ENCODE measurements around the gene PUS1. TPM values are rescaled to one million over a fixed set of nuclear protein-coding genes. Genes with fewer than 3 reads are reported as not detected.

PUS1 gene
- total RNA-seq, 4 donors from 2014 or later = 10.4 to 29.0 (median 12.2) TPM

GRCh38 chr12:131913666-131914065 lies 15.4 kb upstream of the PUS1 start:
- in situ Hi-C loops (cut with MboI; ENCODE audit: low sequenced_read_pairs in 4 of 4) = no loop called here
- Histone ChIP-seq H3K27ac (no peak overlapping the region), H3K36me3 (peaks cover 2 to 86% of the 10 kb centered on the region in 2 donors), H3K4me1 (peaks cover 0 to 6% of the 10 kb centered on the region in 2 donors), H3K4me3 (no peak overlapping the region), H3K27me3 (no peaks in the 10 kb centered on the region), H3K9me3 (no peaks in the 10 kb centered on the region)
- ATAC-seq (no peak), DNase-seq (no peak)
- intact Hi-C loops (cut with DNase I; ENCODE audit: low total_unique reads) = no loop called here
- TF ChIP-seq POLR2A (IDR thresholded peaks at IDR 0.05) (no peak), CTCF (IDR thresholded peaks at IDR 0.05 in 4 of 5, conservative IDR thresholded peaks at IDR 0.05 in 1 of 5) (no peak)

- Histone ChIP-seq H3K27ac (no peak overlapping the region), H3K4me3 (no peak overlapping the region), H3K36me3 (peaks cover 2 to 83% of the 10 kb centered on the region in 2 donors), H3K27me3 (no peaks in the 10 kb centered on the region), H3K9me3 (no peaks in the 10 kb centered on the region), H3K4me1 (peaks cover 0 to 6% of the 10 kb centered on the region in 2 donors)
- ATAC-seq (no peak), DNase-seq (no peak)
- in situ Hi-C loops (cut with MboI; ENCODE audit: low sequenced_read_pairs in 4 of 4) (no loop called here), intact Hi-C loops (cut with DNase I; ENCODE audit: low total_unique reads) (no loop called here)
- no peak for TF ChIP-seq CTCF (IDR thresholded peaks at IDR 0.05 in 4 of 5, conservative IDR thresholded peaks at IDR 0.05 in 1 of 5)
- no peak for TF ChIP-seq POLR2A (IDR thresholded peaks at IDR 0.05)
Measured at GRCh38 chr12:131914179-131914702, 14.8 kb upstream of the PUS1 start.

- intact Hi-C loops (cut with DNase I; ENCODE audit: low total_unique reads) = no loop called here
- peaks cover 2 to 83% of the 10 kb centered on the region in 2 donors for H3K36me3 ChIP-seq
- H3K27me3 ChIP-seq = no peaks in the 10 kb centered on the region
- no peak for ATAC-seq
- H3K9me3 ChIP-seq = no peaks in the 10 kb centered on the region
- DNase-seq = no peak
- TF ChIP-seq POLR2A (IDR thresholded peaks at IDR 0.05) (no peak), CTCF (IDR thresholded peaks at IDR 0.05 in 4 of 5, conservative IDR thresholded peaks at IDR 0.05 in 1 of 5) (no peak)
- peaks cover 0 to 6% of the 10 kb centered on the region in 2 donors for H3K4me1 ChIP-seq
- no peak overlapping the region for H3K27ac ChIP-seq
- in situ Hi-C loops (cut with MboI; ENCODE audit: low sequenced_read_pairs in 4 of 4) = no loop called here
- no peak overlapping the region for H3K4me3 ChIP-seq
Measured at GRCh38 chr12:131915000-131915689, 13.9 kb upstream of the PUS1 start.

DNA sequence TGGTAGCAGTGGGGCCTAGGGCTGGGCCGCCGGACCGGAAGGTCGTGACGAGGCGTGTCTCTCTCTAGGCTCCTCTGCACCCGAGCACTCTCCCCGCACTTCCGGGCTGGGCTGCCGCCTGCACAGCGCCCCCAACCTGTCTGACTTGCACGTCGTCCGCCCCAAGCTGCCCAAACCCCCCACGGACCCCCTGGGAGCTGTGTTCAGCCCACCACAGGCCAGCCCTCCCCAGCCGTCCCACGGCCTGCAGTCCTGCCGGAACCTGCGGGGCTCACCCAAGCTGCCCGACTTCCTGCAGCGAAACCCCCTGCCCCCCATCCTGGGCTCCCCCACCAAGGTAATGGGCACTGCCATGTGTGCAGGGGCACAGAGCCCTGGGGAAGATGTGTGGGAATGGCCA lies 13.3 kb upstream of the PUS1 start:
- no peak for TF ChIP-seq POLR2A (IDR thresholded peaks at IDR 0.05)
- H3K27ac ChIP-seq = no peak overlapping the region
- in situ Hi-C loops (cut with MboI; ENCODE audit: low sequenced_read_pairs in 4 of 4) = no loop called here
- DNase-seq = no peak
- intact Hi-C loops (cut with DNase I; ENCODE audit: low total_unique reads) = no loop called here
- H3K9me3 ChIP-seq = no peaks in the 10 kb centered on the region
- no peaks in the 10 kb centered on the region for H3K27me3 ChIP-seq
- H3K36me3 ChIP-seq = peaks cover 2 to 83% of the 10 kb centered on the region in 2 donors
- no peak for ATAC-seq
- H3K4me3 ChIP-seq = no peak overlapping the region
- peaks cover 0 to 6% of the 10 kb centered on the region in 2 donors for H3K4me1 ChIP-seq

GRCh38 chr12:131916306-131917138 lies 12.6 kb upstream of the PUS1 start:
- DNase-seq (no peak), ATAC-seq (no peak)
- Histone ChIP-seq H3K9me3 (no peaks in the 10 kb centered on the region), H3K27me3 (no peaks in the 10 kb centered on the region), H3K4me1 (peaks cover 0 to 6% of the 10 kb centered on the region in 2 donors), H3K27ac (no peak overlapping the region), H3K36me3 (peaks cover 2 to 83% of the 10 kb centered on the region in 2 donors), H3K4me3 (no peak overlapping the region)
- in situ Hi-C loops (cut with MboI; ENCODE audit: low sequenced_read_pairs in 4 of 4) (no loop called here), intact Hi-C loops (cut with DNase I; ENCODE audit: low total_unique reads) (no loop called here)
- TF ChIP-seq POLR2A (IDR thresholded peaks at IDR 0.05) (no peak), CTCF (IDR thresholded peaks at IDR 0.05 in 4 of 5, conservative IDR thresholded peaks at IDR 0.05 in 1 of 5) (no peak)

Data from gastrocnemius medialis (tissue), 4 donors.